H1 (cell line): Measurements from ENCODE around the gene EXD2. TPM values are rescaled to one million over a fixed set of nuclear protein-coding genes. Genes with fewer than 3 reads are reported as not detected.

Experiments
- CTCF ChIA-PET: fragments of 300-600 bp; sonication (Branson Sonifier 250); formaldehyde crosslinking; loops from one replicate; lab custom pipeline; 2021; ENCODE audit not compliant: partially characterized antibody; lab: Charles Lee
- POLR2A ChIA-PET: fragments of 300-600 bp; sonication (Branson Sonifier 250); formaldehyde crosslinking; loops from one replicate; lab custom pipeline; 2021; ENCODE audit warnings: inconsistent platforms; ENCODE audit not compliant: partially characterized antibody; lab: Charles Lee
- DNase-seq, 2 experiments: peaks; one replicate each; pipeline versions ENCODE4 v3.0.0 to v3.0.0-alpha.2; 2010 to 2022; ENCODE audit warnings: low spot score in 2 of 2, low read depth in 1 of 2, mixed read lengths in 1 of 2
- FAIRE-seq: peaks from 2 replicates; lab custom pipeline; 2011; peaks lifted over from hg19 to GRCh38; lab: Jason Lieb, UNC
- H2AFZ ChIP-seq: 2 replicates; pipeline ENCODE4 v1.8.1; 2012; ENCODE audit warnings: low read length, inconsistent platforms
- H2AK5ac ChIP-seq: 2 replicates; pipeline ENCODE4 v1.6.1; 2013; ENCODE audit warnings: low read depth, low read length
- H2BK120ac ChIP-seq: replicated peaks from 2 replicates; pipeline ENCODE3; 2013; ENCODE audit warnings: low read depth, low read length, inconsistent platforms
- H2BK12ac ChIP-seq: 2 replicates; pipeline ENCODE4 v1.6.1; 2013; ENCODE audit warnings: low read depth, low read length
- H2BK15ac ChIP-seq: 2 replicates; pipeline ENCODE4 v1.6.1; 2013; ENCODE audit warnings: low read length
- H2BK20ac ChIP-seq: 2 replicates; pipeline ENCODE4 v1.6.1; 2013; ENCODE audit warnings: low read length
- H2BK5ac ChIP-seq: 2 replicates; pipeline ENCODE4 v1.6.1; 2013; ENCODE audit warnings: low read depth, low read length
- H3K14ac ChIP-seq: 2 replicates; pipeline ENCODE4 v1.6.1; 2013; ENCODE audit warnings: inconsistent platforms; ENCODE audit not compliant: insufficient read length
- H3K18ac ChIP-seq: 2 replicates; pipeline ENCODE4 v1.6.1; 2013; ENCODE audit warnings: low read length; ENCODE audit errors: extremely low read depth
- H3K23ac ChIP-seq: 2 replicates; pipeline ENCODE4 v1.6.1; 2013; ENCODE audit warnings: inconsistent platforms; ENCODE audit not compliant: insufficient read length
- H3K23me2 ChIP-seq: 2 replicates; pipeline ENCODE4 v1.6.1; 2013; ENCODE audit warnings: low read depth, low read length
- H3K27ac ChIP-seq: 2 replicates; pipeline ENCODE4 v1.6.1; 2011; ENCODE audit warnings: low read depth, low read length, inconsistent platforms
- H3K27me3 ChIP-seq, 4 experiments: replicated peaks in 1 of 4; 1 replicate in 1 of 4; 2 replicates in 3 of 4; pipeline versions ENCODE4 v1.6.1 to v1.8.1; 2011 to 2013; ENCODE audit warnings: low read length in 3 of 4, mild to moderate bottlenecking in 3 of 4, inconsistent platforms in 2 of 4, mixed read lengths in 2 of 4, moderate library complexity in 1 of 4; ENCODE audit not compliant: control insufficient read depth in 3 of 4, insufficient read depth in 3 of 4; ENCODE audit errors: extremely low read depth in 1 of 4
- H3K36me3 ChIP-seq, 4 experiments: 2 replicates each; pipeline versions ENCODE4 v1.6.1 to v1.8.1; 2011 to 2013; ENCODE audit warnings: mild to moderate bottlenecking in 4 of 4, low read length in 3 of 4, moderate library complexity in 2 of 4, control low read depth in 1 of 4, inconsistent platforms in 1 of 4; ENCODE audit not compliant: insufficient read depth in 4 of 4, control insufficient read depth in 2 of 4
- H3K4ac ChIP-seq: replicated peaks from 2 replicates; pipeline ENCODE3; 2013; ENCODE audit warnings: low read length, low read depth, mixed read lengths, inconsistent platforms; ENCODE audit not compliant: insufficient read length
- H3K4me1 ChIP-seq, 4 experiments: replicated peaks in 1 of 4; 1 replicate in 1 of 4; 2 replicates in 3 of 4; pipeline versions ENCODE4 v1.6.1 to v1.8.1; 2011 to 2013; ENCODE audit warnings: low read length in 3 of 4, inconsistent platforms in 2 of 4, mixed read lengths in 1 of 4; ENCODE audit not compliant: insufficient read depth in 4 of 4, control insufficient read depth in 3 of 4
- H3K4me2 ChIP-seq, 2 experiments: 2 replicates each; pipeline versions ENCODE4 v1.6.1 to v1.8.1; 2011 to 2013; ENCODE audit warnings: low read depth in 2 of 2, low read length in 2 of 2, control low read depth in 1 of 2, inconsistent platforms in 1 of 2, mild to moderate bottlenecking in 1 of 2; ENCODE audit not compliant: insufficient read depth in 1 of 2
- H3K4me3 ChIP-seq, 4 experiments: fragments of 200-600, 300-600 bp in 1 of 4; sonication (generic), shearing (Covaris generic), sonication (Bioruptor Twin) in 1 of 4; 2 replicates each; pipeline versions ENCODE4 v1.5.1 to v1.8.1; 2011 to 2016; ENCODE audit warnings: low read length in 4 of 4, low read depth in 3 of 4, control low read depth in 2 of 4, inconsistent platforms in 2 of 4, mild to moderate bottlenecking in 2 of 4, mixed read lengths in 1 of 4, moderate library complexity in 1 of 4; ENCODE audit not compliant: insufficient read depth in 2 of 4; ENCODE audit errors: extremely low read depth in 1 of 4
- H3K56ac ChIP-seq: replicated peaks from 2 replicates; pipeline ENCODE3; 2013; ENCODE audit warnings: low read depth, mild to moderate bottlenecking, mixed read lengths, low read length, inconsistent platforms; ENCODE audit not compliant: insufficient read length
- H3K79me1 ChIP-seq: 2 replicates; pipeline ENCODE4 v1.6.1; 2013; ENCODE audit warnings: low read depth, low read length, control low read depth
- H3K79me2 ChIP-seq, 2 experiments: 2 replicates each; pipeline versions ENCODE4 v1.6.1 to v1.8.1; 2012 to 2013; ENCODE audit warnings: low read length in 2 of 2, mild to moderate bottlenecking in 2 of 2, inconsistent platforms in 1 of 2; ENCODE audit not compliant: insufficient read depth in 2 of 2, control insufficient read depth in 1 of 2
- H3K9ac ChIP-seq, 4 experiments: replicated peaks in 1 of 4; 1 replicate in 1 of 4; 2 replicates in 3 of 4; pipeline versions ENCODE4 v1.6.1 to v1.8.1; 2011 to 2013; ENCODE audit warnings: low read depth in 3 of 4, low read length in 3 of 4, control low read depth in 2 of 4, mild to moderate bottlenecking in 2 of 4, moderate library complexity in 2 of 4, inconsistent platforms in 1 of 4; ENCODE audit errors: extremely low read depth in 1 of 4
- H3K9me3 ChIP-seq, 2 experiments: 2 replicates each; pipeline versions ENCODE4 v1.6.1 to v1.8.1; 2012 to 2013; ENCODE audit warnings: mild to moderate bottlenecking in 2 of 2, moderate library complexity in 2 of 2, control low read depth in 1 of 2, inconsistent platforms in 1 of 2, low read depth in 1 of 2, low read length in 1 of 2, mixed read lengths in 1 of 2; ENCODE audit not compliant: insufficient read depth in 2 of 2
- H4K20me1 ChIP-seq, 2 experiments: replicated peaks in 1 of 2; 2 replicates each; pipeline versions ENCODE3 to v1.8.1; 2011 to 2013; ENCODE audit warnings: inconsistent platforms in 2 of 2, low read length in 2 of 2, mild to moderate bottlenecking in 1 of 2; ENCODE audit not compliant: insufficient read depth in 2 of 2, control insufficient read depth in 1 of 2
- H4K5ac ChIP-seq: 2 replicates; pipeline ENCODE4 v1.6.1; 2013; ENCODE audit warnings: low read length, low read depth, mixed read lengths, inconsistent platforms; ENCODE audit not compliant: insufficient read length
- H4K8ac ChIP-seq: 2 replicates; pipeline ENCODE4 v1.8.0; 2013; ENCODE audit warnings: mild to moderate bottlenecking, moderate library complexity, low read length, inconsistent platforms; ENCODE audit not compliant: insufficient read depth; ENCODE audit errors: extremely low read depth
- H4K91ac ChIP-seq: replicated peaks from 2 replicates; pipeline ENCODE3; 2013; ENCODE audit warnings: low read length, mixed read lengths, inconsistent platforms; ENCODE audit not compliant: insufficient read length
- CHD1 ChIP-seq: IDR thresholded peaks from 2 replicates; pipeline ENCODE4 v1.6.1; 2012; ENCODE audit warnings: low read depth, low read length, improper control_type of control experiment
- CHD2 ChIP-seq: IDR thresholded peaks from 2 replicates; pipeline ENCODE4 v1.6.1; 2012; ENCODE audit warnings: low read length, improper control_type of control experiment
- E2F6 ChIP-seq: IDR thresholded peaks from 2 replicates; pipeline ENCODE4 v1.6.1; 2012; ENCODE audit warnings: inconsistent platforms
- EGR1 ChIP-seq: IDR thresholded peaks from 2 replicates; pipeline ENCODE4 v1.6.1; 2011; ENCODE audit warnings: low read depth, low read length, borderline replicate concordance
- EP300 ChIP-seq, 2 experiments: IDR thresholded peaks; 1 replicate in 1 of 2; 2 replicates in 1 of 2; pipeline ENCODE4 v1.6.1; 2011 to 2012; ENCODE audit warnings: low read depth in 2 of 2, low read length in 2 of 2, mild to moderate bottlenecking in 2 of 2, borderline replicate concordance in 1 of 2, inconsistent platforms in 1 of 2, moderate library complexity in 1 of 2
- GTF2F1 ChIP-seq: IDR thresholded peaks from 2 replicates; pipeline ENCODE4 v1.6.1; 2012; ENCODE audit warnings: low read depth, low read length, improper control_type of control experiment, borderline replicate concordance
- NRF1 ChIP-seq: IDR thresholded peaks from 2 replicates; pipeline ENCODE4 v1.6.1; 2011; ENCODE audit warnings: mild to moderate bottlenecking, low read depth, low read length, improper control_type of control experiment
- PHF8 ChIP-seq: fragments of 200-600 bp; sonication (generic); conservative IDR thresholded peaks from 2 replicates; pipeline ENCODE4 v1.7.1; 2012; ENCODE audit warnings: low read depth, mild to moderate bottlenecking, inconsistent platforms, low read length, moderate library complexity
- SIX5 ChIP-seq: IDR thresholded peaks from 2 replicates; pipeline ENCODE4 v1.6.1; 2011; ENCODE audit warnings: mild to moderate bottlenecking, low read depth, low read length
- SP1 ChIP-seq: IDR thresholded peaks from 2 replicates; pipeline ENCODE4 v1.6.1; 2011; ENCODE audit warnings: low read depth, low read length
- SP4 ChIP-seq: IDR thresholded peaks from 2 replicates; pipeline ENCODE4 v1.6.1; 2012; ENCODE audit warnings: low read length, inconsistent platforms
- SUZ12 ChIP-seq: fragments of 200-600 bp; sonication (generic); IDR thresholded peaks from 2 replicates; pipeline ENCODE4 v1.6.1; 2012; ENCODE audit warnings: mild to moderate bottlenecking, inconsistent platforms, low read length, moderate library complexity, mixed read lengths
- TAF7 ChIP-seq: optimal IDR thresholded peaks from 2 replicates; pipeline ENCODE3; 2011; ENCODE audit warnings: low read depth, mild to moderate bottlenecking, inconsistent platforms, low read length, moderate library complexity, borderline replicate concordance
- WGBS, 2 experiments: shearing (Covaris generic) in 1 of 2; methylation state at CpG; one replicate each; pipeline versions ENCODE4 v1.1.6 to v1.1.7; 2013 to 2015; ENCODE audit warnings: low lambda C conversion rate in 2 of 2, mixed read lengths in 2 of 2, inconsistent platforms in 1 of 2, low coverage in 1 of 2, missing lambda C conversion rate in 1 of 2; ENCODE audit not compliant: insufficient replicate concordance in 2 of 2, insufficient coverage in 1 of 2, insufficient read length in 1 of 2; ENCODE audit errors: extremely low coverage in 1 of 2, missing lambda C conversion rate in 1 of 2; 5-methylcytosine and 5-hydroxymethylcytosine counted together
- polyA plus RNA-seq, 7 experiments: library from polyadenylated mRNA; depleted of rRNA in 3 of 7; stranded (reverse) in 5 of 7; unstranded in 2 of 7; fragments of >200 nt in 5 of 7; fragments of 200-250 nt in 2 of 7; gene quantifications; 1 replicate in 5 of 7; 2 replicates in 1 of 7; 4 replicates in 1 of 7; pipeline versions ENCODE4 v1.2.1 to v1.2.3, GENCODE V29; 2011 to 2013; ENCODE audit warnings: missing spikeins in 2 of 7, mixed read lengths in 2 of 7
- total RNA-seq: library from RNA; stranded (reverse); fragmentation: NEBNext Ultra II Directional; extraction: Animal tissue kit (Norgen Biotek cat#: 25700); gene quantifications from 2 replicates; pipeline ENCODE4 v1.2.1, GENCODE V29; 2021

EXD2 gene
- total and polyA plus RNA-seq, 2 of the 8 experiments (the other 6 are each of a cell fraction or from before 2014, with no cell fraction given): 11.9 to 25.9 TPM

- Histone ChIP-seq H3K4me1 (no peaks in the 10 kb centered on the region; a peak in 1 of 7 replicates), H4K5ac (no peak overlapping the region), H3K36me3 (no peaks in the 10 kb centered on the region), H3K27me3 (no peaks in the 10 kb centered on the region), H2BK120ac (no peak overlapping the region), H3K4me2 (no peak overlapping the region), H3K4me3 (no peak overlapping the region), H3K79me2 (no peaks in the 10 kb centered on the region), H2BK5ac (no peak overlapping the region), H4K91ac (no peak overlapping the region), H3K9me3 (no peaks in the 10 kb centered on the region; a peak in 1 of 4 replicates), H2BK15ac (no peak overlapping the region), H4K8ac (no peak overlapping the region), H3K14ac (no peak overlapping the region), H3K18ac (no peak overlapping the region), H3K23me2 (no peaks in the 10 kb centered on the region), H2AK5ac (no peak overlapping the region), H2AFZ (no peak overlapping the region), H3K27ac (no peak overlapping the region), H3K79me1 (no peaks in the 10 kb centered on the region), H3K56ac (no peak overlapping the region), H3K9ac (no peak overlapping the region), H2BK20ac (no peak overlapping the region), H3K23ac (no peak overlapping the region), H4K20me1 (peaks cover 0 to 1% of the 10 kb centered on the region in 2 experiments), H3K4ac (no peak overlapping the region), H2BK12ac (no peak overlapping the region)
- ChIA-PET POLR2A (no interaction called here), CTCF (interaction anchor here (0.7 to 7.9 kb wide), 8 partner anchors 10 to 123 kb away, joined by 3 to 62 read pairs (median 8); no protein-coding TSS in a partner anchor)
- WGBS, 2 experiments: 84% methylated on average over 3 of the region's 3 CpGs; no CpG with 5 or more reads in 1 of the 2 experiments
- DNase-seq: peak in 1 of 2 experiments; percentile 20
- FAIRE-seq: no peak
- TF ChIP-seq TAF7: no peak
- TF ChIP-seq GTF2F1: no peak
- TF ChIP-seq CHD1: no peak
- TF ChIP-seq CHD2: no peak
- no peak for TF ChIP-seq EP300 (IDR thresholded peaks at IDR 0.05; ENCODE audit: borderline replicate concordance in 1 of 2, low read depth in 2 of 2, low read length in 2 of 2)
- TF ChIP-seq SP4: no peak
- TF ChIP-seq SUZ12: no peak
- TF ChIP-seq PHF8: no peak
- no peak for TF ChIP-seq EGR1
- TF ChIP-seq E2F6: no peak
- TF ChIP-seq SP1: no peak
- TF ChIP-seq NRF1: no peak
- no peak for TF ChIP-seq SIX5
Measured at GRCh38 chr14:69246331-69246730, 55.0 kb downstream of the EXD2 start.
